Stimulated activated CD4-positive, alpha-beta T cell treated with anti-CD3 and anti-CD28 coated beads, Interleukin-1b, Interleukin-23, amount 100 ng/mL, for 4 hours (primary cell): ENCODE measurements around the gene ITGAV.

Source experiments
- DNase-seq, 2 donors: peaks; one replicate each; pipeline ENCODE4 v3.0.0-alpha.2; 2020; ENCODE audit warnings: low read depth in 2 of 2

The ITGAV gene

DNA sequence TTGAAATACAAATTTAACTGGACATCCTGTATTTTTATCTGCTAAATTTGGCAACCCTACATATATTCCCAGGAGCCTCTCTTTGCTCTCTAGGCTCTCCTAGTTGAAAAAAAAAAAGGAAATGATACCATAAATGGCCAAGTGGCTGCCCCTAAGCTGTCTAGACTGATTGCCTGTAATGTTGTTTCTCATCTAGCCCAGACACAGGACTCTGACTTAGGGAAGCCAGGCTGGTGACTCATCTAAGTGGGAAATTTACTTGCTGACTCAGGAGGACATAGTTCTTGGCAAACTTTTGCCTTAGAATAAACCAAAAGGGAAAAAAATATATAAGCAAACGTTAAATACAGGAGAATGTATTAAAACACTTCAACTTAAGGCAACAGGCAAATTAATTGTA is 14.6 kb upstream of the ITGAV start:
- DNase-seq: no peak

DNA sequence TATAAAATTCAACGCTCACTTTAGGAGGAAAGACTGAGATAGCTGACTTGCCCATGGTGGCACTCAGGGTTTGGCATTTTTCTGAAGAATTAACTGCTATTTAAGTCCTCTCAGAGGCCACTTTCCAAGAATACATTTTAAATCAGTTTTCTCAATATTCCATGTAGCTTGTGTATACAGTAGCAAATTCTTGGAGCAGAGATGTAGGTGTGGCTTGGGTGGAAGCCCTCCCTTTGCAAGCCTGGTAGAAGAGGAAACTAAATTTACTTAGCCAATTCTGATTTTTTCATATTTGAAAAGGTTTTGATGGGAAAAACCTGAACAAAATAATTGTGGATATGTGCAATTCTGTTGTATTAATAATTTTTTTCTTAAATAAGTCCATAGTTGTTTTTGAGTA is 14.0 kb upstream of the ITGAV start:
- DNase-seq: no peak

DNA sequence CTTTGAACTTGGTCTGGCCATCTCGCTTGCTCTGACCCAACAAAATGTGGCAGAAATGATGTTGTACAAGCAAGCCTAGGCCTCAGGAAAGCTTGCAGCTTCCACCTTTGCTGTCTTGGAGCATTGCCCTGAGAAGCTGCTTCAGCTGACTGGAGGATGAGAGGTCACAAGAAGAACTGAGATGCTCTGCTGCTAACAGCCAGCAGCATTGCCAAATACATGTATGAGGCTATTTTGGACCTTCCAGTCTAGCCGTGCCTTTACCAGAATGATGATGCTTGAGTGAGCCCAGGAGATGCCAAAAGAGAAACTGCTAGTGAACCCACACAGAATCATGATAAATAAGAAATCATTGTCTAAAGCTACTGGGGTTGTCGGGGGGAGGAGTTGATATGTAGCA is 13.2 kb upstream of the ITGAV start:
- no peak for DNase-seq

DNA sequence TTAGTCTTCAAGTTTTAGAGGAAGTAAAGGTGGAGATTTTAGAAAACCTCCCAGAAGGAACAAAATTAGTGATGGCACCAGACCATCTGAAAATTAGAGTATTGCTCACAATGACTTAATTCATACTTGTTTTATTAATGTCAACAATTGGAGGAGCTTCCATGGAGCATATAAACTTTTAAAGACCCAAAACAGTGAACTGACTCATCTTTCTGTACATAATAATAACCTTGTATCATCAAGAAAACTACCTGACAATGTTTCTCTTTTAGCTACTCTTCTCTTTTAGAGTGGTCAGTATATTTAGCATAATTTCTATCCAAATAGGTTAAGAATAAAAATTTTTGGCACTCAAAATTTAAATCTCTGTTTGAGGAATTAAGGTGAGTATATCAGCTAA is 7.2 kb upstream of the ITGAV start:
- no peak for DNase-seq

DNA sequence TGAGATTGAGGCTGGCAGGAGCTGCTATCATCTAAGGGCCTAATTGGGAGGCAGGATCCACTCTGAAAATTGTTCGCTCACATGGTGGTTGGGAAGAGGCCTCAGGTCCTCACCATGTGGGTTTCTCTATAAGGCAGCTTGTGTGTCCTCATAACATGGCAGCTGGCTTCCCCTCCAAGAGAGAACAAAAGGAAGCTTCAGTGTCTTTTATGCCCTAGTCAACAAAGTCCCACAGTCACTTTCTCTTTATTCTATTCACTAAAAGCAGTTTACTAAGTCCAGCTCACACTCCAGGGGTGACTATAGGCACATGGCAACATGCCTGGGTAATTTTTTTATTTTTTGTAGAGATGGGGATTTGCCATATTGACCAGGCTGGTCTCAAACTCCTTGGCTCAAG is 5.8 kb upstream of the ITGAV start:
- DNase-seq: no peak

DNA sequence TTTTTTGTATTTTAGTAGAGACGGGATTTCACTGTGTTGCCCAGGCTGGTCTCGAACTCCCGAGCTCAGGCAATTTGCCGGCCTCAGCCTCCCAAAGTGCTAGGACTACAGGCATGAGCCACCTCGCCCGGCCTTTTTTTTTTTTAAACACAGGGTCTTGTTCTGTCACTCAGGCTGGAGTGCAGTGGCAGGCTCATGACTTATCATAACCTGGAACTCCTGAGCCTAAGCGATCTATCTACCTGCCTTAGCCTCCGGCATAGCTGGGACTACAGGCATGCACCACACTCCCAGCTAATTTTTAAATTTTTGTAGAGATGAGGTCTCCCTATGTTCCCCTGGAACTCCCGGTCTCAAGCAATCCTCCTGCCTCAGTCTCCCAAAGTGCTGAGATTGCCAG is 1.4 kb upstream of the ITGAV start:
- DNase-seq: no peak

DNA sequence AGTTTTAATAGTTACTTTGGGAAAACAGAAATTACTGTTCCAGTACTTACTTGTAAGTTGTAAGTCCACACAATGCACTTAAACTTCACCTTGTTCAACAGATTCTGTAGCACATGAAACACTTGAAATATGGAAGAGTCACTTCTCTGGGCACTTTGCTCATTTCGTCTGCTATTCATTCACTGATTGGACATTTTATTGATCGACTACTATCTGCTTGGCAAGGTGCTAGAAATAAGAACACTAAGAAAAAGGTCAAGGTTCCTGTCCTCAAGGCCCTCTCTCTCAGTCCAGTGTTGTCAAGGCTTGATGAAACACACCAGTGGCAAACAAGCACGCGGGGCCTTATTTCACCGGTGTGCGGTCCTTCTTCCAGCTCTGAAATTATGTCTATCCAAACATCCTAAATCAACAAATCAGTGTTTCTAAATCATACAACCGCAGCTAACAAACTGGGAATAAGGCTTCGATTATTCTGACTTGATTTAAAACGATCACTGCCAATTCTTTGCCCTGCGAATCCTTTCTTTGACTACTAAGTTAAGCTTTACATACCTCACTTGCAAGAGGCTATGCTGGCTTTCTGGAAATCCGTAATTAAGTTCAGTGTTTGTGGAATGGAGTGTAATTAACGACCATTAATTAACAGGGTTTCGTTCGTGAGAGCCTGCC is 780 bp upstream of the ITGAV start:
- no peak for DNase-seq

DNA sequence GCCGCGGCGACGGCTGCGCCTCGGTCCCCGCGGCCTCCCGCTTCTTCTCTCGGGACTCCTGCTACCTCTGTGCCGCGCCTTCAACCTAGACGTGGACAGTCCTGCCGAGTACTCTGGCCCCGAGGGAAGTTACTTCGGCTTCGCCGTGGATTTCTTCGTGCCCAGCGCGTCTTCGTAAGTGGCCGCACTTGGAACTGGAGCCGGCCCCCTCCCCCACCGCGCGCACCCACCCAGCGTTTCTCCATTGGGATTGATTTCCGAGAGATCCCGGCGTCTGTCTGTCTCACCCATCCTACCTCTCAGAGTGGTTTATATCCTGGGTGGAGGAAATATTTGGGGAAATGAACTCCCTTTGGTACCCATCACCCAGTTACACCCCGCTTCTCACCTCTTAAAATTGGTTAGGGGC is 498 bp downstream of the ITGAV start:
- no peak for DNase-seq

DNA sequence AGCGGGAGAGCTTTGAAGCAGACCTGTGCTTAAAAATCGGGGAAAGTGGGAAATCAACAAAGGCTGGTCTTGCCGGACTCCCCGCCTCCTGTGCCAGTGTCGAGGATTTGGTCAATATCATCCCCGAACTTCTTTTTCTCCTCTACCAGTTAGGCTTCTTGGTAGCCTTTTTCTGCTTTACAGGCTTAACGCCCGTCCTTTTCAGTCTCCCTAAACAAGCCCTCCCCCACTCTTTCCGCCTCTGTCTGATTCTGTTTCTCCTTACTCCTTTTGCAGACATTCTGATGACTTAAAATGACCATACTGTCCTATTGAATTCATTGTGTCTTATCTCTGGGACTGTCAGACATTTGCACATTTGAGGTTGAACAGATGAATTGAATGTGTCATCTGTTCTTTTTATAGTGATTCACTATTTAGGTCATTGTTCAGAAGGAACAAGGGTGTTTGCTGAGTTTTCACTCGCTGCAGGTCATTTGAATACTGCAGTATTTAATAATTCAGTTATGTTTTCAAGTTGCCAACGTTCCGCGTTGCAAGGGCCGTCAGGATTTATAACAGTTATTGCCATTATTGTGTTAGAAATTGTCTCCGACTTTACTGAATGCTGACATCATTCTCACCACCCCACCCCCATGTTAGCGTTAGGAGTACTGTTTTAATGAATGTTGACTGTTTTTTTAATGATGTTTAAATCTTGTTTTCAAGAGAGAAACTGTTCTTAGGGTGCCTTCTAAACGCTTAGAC is 1.1 kb downstream of the ITGAV start:
- no peak for DNase-seq

DNA sequence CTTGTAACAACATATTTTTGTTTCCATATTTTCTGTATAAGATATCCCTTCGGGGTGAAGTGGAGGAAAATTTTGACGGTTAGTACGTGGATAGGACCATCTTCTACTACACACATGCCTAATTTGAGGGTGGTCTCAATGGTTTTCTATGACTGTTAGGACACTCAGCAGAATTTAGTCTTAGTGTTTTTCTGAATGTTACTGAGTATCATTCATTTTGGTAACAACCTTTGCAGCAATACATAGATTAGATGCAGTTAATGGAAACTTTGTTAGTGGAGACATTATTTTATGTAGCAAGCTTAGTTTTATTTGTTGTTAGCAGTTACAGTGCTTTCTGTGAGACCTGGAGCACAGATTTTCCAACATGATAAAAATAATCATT is 1.6 kb downstream of the ITGAV start:
- DNase-seq: no peak

DNA sequence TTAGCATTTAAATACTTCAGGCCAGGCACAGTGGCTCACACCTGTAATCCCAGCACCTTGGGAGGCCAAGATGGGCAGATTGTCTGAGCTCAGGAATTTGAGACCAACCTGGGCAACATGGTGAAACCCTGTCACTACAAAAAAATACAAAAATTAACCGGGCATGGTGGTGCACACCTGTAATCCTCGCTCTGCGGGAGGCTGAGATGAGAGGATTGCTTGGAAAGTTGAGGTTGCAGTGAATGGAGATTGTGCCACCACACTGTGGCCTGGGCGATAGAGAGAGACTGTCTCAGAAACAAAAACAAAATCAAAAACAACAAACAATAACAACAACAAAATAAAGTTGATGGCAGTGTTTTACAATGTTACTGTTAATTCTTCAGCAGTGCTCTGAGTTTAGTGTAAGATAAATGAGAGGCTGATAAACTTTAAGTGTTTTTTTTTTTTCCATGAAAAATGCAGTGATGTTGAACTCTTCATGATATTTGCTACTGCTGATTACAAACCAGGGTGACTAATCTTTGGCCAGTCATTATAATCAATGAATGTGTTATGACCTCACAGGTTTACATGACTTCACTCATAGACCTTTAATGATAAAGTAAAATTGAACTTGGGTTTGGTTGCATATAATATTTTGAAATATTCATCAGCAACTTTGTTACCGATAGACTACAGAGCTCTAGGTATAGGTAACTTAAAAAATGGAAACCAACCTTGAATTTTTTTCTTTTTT is 2.5 kb downstream of the ITGAV start:
- DNase-seq: no peak

DNA sequence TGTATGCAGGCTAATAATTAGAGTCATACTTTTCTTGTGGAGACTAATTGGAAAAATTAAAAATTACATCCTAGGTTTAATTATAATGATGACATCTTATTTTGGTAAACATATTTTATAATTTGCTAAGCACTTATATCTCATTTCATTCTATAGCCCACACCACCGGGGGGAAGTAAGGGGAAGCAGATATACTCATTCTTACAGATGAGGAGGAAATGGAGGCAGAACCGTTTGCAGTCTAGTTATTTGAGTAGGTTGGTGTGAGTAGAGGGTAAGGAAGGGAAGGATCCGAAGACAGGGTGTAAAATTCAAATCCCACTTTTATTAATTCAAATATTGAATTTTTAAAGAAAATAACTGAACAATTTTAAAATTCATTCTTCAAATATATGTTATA is 3.7 kb downstream of the ITGAV start:
- DNase-seq: no peak

DNA sequence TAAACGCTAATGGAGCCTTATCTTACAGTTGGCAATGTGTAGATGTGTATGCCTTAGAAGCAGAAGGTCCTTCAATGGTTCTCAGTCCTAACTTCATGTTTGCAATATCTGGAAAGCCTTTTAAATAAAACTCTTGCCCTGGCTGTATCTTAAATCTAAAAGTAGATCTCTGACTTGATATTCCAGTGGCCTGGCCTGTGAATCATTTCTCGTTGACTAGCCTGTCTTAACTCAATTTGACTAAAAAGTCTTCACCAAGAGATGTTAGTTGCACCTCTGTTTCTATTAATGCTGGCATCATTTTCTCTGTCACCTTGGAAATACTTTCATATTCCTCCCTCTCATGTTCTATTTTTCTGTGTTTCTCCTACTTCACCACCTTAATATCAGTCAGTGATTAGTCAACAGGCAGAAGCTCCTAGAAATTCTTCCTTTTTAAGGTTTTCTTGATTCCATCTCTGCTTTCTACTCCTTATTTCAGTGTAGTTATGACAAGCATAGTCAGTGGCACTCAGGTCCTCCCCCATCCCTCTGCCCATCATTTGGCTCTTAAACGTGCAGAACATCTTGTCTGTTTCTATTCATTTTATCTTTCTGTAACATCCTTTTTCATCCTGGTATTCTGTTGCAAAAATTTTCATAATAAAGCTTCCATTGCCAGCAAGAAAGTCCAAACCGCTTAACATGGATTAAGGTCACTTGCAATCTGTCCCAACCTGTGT is 4.3 kb downstream of the ITGAV start:
- no peak for DNase-seq

DNA sequence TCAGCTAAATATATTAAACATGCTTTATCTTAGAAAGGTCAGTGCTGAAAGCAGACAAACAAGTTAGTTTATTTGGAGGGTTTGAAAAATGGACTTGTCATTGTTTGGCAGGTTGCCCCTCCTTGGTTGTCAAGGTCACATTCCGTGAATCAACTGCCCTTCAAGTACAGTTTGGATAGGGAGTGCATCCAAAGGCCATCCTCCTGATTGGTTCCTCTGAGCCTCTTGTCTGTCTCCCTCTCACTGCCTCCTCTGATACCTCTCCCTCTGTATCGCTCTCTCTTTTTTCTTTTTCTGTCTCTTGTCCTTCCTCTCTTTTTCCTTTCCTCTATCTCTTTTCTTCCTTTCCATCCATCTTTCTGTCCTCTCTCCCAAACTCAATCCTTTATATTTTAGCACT is 5.4 kb downstream of the ITGAV start:
- DNase-seq: no peak

DNA sequence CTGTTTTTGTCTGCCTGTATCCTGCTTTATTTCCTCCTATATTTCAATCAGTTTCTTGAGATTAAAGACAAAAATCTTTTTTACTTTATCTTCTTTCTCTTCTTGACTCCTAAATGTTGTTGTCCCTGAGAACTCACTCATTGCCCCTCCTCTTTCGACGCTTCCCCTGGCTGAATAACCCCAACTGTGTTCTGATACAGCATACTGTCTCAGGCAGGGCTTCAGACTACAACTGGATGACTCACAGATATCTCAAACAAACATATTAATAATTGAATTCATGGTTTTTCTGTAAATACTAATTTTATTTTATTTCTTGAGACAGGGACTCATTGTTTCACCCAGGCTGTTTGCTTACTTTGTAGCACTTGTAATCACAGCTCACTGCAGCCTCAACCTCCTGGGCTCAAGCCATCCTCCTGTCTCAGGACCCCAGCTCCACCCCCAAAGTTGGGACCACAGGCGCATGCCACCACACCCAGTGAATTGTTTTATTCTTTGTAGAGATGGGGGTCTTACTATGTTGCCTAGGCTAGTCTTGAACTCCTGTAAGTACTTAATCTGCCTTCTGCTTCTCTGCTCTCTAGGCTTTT is 9.4 kb downstream of the ITGAV start:
- no peak for DNase-seq

DNA sequence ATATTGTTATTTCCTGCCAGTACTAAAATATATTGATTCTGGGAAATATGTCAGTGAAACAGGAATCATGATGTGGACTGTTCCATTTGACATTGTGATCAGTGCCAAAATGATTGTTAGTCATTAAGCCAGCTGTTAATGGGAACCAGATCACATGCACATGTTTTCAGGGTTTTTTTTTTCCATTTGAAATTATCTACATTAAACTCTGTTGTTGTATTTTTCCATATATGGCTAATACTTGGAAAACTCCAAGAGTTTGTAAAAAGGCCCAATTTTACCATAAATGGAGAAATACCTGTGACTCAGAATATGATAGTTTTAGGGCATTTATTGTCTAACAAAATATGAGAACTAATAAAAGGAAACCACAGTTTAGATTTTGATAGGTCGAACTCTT is 13.4 kb downstream of the ITGAV start:
- no peak for DNase-seq

DNA sequence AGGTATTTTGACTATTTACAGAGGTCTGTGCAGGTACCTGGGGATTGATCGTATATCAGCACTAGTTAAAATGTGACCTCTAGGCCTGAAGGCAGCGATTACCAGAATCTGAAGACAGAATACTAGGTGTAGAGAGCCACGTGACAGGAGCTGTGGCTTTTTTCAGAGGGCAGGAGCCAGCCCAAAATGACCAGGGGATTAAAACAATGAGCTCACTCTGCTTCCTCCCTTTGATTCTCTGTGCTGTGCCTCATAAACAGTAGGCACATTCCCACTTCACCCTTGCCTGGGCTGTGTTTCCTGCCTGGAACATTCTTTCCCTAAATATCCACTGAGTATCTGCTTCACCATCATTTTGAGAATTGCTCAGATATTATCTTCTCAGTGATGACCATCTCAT is 15.2 kb downstream of the ITGAV start:
- DNase-seq: no peak

DNA sequence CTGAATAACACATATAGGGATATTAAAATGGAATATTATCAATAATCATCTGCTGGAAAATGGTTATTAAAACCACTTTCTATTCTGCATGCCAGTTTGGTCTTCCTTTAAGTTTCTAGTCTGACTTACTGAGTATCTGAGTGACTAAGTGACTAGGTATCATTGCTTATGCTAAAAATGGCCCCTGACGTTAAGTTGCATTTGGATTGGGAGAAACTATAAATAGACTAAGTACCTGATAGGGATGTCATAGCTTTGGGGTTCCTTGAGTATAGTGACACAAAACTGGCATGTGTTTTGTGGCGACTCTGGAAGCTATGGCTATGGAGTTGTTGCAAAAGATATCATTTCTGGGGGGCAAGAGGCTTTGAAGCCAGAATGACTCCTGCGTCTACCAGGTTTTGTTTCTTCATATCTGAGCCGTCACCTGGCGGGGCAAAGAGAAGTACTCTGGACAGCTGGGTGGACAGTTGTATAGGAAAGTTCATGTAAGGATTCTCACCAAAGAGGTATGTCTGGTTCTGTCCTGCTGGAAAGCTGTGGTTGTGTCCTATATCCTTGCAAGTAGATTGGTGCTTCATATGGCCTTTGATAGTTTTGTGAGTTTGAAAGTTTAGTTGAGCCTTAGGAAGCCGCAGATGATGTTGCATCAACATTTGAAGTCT is 17.9 kb downstream of the ITGAV start:
- no peak for DNase-seq

DNA sequence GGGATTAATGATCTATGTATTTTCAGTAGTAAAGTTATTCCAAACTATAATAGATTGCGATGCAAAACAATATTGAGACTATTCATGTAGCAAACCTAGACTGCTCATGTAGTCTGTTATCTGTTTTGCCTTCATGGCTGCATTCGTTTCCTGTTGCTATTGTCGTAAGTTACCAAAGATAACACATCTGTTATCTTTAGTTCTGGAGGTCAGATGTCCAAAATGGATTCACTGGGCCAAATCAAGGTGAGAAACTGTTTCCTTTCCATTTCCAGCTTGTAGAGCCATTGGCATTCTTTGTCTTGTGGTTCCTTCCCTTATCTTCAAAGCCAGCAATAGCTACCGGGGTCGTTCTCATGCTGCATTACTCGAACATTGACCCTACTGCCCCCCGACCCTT is 20.9 kb downstream of the ITGAV start:
- DNase-seq: no peak

DNA sequence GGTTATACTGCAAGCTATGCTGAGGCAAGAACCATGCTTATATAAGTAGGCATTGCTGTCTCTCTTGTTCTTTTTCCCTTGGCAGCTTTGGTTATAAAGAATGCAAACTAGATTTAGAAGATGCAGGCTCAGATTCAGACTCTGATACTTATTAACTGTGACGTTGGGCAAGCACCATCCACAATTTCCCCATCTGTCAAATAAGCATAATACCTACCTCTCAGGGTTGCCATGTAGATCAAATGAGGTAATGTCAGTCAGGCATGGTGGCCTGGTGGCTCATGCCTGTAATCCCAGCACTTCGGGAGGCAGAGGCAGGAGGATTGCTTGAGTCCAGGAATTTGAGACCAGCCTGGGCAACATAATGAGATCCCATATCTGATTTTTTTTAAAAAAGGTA is 21.7 kb downstream of the ITGAV start:
- DNase-seq: no peak

DNA sequence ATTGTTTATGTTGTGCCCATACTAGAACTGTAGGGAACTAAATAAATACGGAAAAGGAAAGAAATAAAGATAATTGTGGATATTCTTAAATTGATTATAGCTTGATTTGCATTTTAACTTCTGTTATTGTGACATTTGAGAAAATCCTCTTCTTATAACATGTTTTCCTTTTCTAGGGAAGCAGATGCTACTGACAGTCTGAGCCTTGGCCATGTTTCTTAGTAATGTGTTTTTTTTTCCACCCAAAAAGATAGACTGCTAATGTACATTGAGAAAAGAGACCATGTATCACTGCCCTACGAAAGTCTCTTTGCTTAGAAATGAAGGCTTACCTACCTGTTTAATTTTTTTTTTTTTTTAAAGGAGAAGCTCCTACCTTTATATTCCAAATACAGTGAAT is 22.2 kb downstream of the ITGAV start:
- no peak for DNase-seq
